CMK (cell line): ENCODE results near the gene KIF1B.
"Not testable (repeated sequence)": the region's sequence is repeated elsewhere in the genome, so short reads cannot be mapped to it uniquely, and the experiment has no call there.

Experiments used
- DNase-seq: peaks from one replicate; pipeline ENCODE4 v3.0.0-alpha.2; 2010; ENCODE audit warnings: low read depth

Gene KIF1B

GRCh38 chr1:10328180-10328963 is 118.0 kb downstream of the KIF1B start:
- no peak for DNase-seq

GRCh38 chr1:10337436-10337835 is 127.1 kb downstream of the KIF1B start:
- DNase-seq, result no peak

- DNase-seq, result peak; percentile 20
These were observed 127.7 kb downstream of the KIF1B start for GRCh38 chr1:10338047-10338446.

- no peak for DNase-seq
These were observed 128.2 kb downstream of the KIF1B start for GRCh38 chr1:10338611-10339010.

- no peak for DNase-seq
These were observed 128.7 kb downstream of the KIF1B start for GRCh38 chr1:10339036-10339567.

GRCh38 chr1:10339815-10340214 is 129.4 kb downstream of the KIF1B start:
- DNase-seq, result no peak

- no peak for DNase-seq
These were observed 130.7 kb downstream of the KIF1B start for GRCh38 chr1:10340930-10341590.

GRCh38 chr1:10347109-10347508 is 136.7 kb downstream of the KIF1B start:
- DNase-seq, result no peak

- DNase-seq, result no peak
These were observed 142.9 kb downstream of the KIF1B start for GRCh38 chr1:10353282-10353681.

- no peak for DNase-seq
These were observed 143.3 kb downstream of the KIF1B start for GRCh38 chr1:10353693-10354092.

- no peak for DNase-seq
These were observed 149.7 kb downstream of the KIF1B start for GRCh38 chr1:10360045-10360444.

GRCh38 chr1:10361515-10361914 is 151.1 kb downstream of the KIF1B start:
- DNase-seq, result no peak

- DNase-seq, result no peak
These were observed 157.8 kb downstream of the KIF1B start for GRCh38 chr1:10368194-10368593.

- no peak for DNase-seq
These were observed 164.1 kb downstream of the KIF1B start for GRCh38 chr1:10374442-10374860.

- DNase-seq, result not testable (repeated sequence)
These were observed 167.1 kb downstream of the KIF1B start for GRCh38 chr1:10377365-10378029.

GRCh38 chr1:10378081-10378841 is 167.9 kb downstream of the KIF1B start:
- no peak for DNase-seq

- DNase-seq, result no peak
These were observed 168.8 kb downstream of the KIF1B start for GRCh38 chr1:10379101-10379620.

GRCh38 chr1:10379676-10380075 is 169.3 kb downstream of the KIF1B start:
- no peak for DNase-seq

GRCh38 chr1:10380594-10381275 is 170.4 kb downstream of the KIF1B start:
- DNase-seq, result no peak

- DNase-seq, result no peak
These were observed 173.3 kb downstream of the KIF1B start for GRCh38 chr1:10383630-10384029.

- DNase-seq, result no peak
These were observed 173.8 kb downstream of the KIF1B start for GRCh38 chr1:10384219-10384618.
